AG09309 (cell line): ENCODE data around the gene PYGL.

ENCODE experiments used
- DNase-seq: peaks from one replicate; pipeline ENCODE4 v3.0.0-alpha.2; 2010; ENCODE audit warnings: low read depth
- H3K4me3 ChIP-seq: 2 replicates; pipeline ENCODE4 v1.5.1; 2011; ENCODE audit warnings: mild to moderate bottlenecking, low read depth, low read length, moderate library complexity; ENCODE audit not compliant: control insufficient read depth
- TF ChIP-seq, protein P1 (sequence below): IDR thresholded peaks from 2 replicates; pipeline ENCODE4 v1.5.1; 2011; ENCODE audit warnings: mild to moderate bottlenecking, low read depth, low read length, inconsistent platforms; ENCODE audit not compliant: insufficient read depth, control insufficient read depth; ENCODE audit errors: missing control alignments

PYGL gene

DNA sequence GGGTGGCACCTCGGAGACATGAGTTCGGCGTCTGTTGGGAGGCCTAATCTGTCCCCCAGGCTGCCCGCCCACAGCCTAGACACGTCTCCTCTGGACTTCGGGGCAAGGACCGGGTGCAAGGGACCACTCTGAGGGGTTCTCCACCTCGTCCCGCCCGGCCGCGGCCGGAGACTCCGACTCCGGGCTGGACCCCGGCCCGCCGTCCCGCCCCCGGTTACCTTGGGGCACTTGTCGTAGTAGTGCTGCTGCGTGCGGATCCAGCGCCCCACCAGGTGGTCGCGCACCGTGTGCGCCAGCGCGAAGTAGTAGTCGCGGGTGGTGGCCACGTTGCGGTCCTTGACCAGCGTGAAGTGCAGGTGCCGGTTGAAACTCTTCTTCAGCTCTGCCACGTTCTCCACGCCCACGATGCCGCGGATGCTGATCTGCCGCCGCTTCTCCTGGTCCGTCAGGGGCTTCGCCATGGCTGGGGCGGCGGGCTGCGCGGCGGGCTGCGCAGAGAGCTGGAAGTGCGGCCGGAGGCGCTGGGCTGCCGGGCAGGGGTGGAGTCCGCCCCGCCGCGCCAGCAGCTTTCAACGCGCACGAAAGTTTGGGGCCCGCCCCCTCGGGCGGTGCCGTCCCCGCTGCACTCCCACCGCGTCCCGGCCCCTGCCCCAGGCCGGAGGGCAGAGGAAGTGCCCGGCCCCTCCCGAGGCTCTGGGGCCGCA, at the start of gene PYGL:
Gene PYGL (minus strand): TSS at position 541 of the 704 bp plus-strand sequence. CDS start 80 bp downstream, at position 461.
- no peak for DNase-seq
- peak within 1 kb of the TSS; percentile 78 for H3K4me3 ChIP-seq
- TF ChIP-seq, protein P1, sequence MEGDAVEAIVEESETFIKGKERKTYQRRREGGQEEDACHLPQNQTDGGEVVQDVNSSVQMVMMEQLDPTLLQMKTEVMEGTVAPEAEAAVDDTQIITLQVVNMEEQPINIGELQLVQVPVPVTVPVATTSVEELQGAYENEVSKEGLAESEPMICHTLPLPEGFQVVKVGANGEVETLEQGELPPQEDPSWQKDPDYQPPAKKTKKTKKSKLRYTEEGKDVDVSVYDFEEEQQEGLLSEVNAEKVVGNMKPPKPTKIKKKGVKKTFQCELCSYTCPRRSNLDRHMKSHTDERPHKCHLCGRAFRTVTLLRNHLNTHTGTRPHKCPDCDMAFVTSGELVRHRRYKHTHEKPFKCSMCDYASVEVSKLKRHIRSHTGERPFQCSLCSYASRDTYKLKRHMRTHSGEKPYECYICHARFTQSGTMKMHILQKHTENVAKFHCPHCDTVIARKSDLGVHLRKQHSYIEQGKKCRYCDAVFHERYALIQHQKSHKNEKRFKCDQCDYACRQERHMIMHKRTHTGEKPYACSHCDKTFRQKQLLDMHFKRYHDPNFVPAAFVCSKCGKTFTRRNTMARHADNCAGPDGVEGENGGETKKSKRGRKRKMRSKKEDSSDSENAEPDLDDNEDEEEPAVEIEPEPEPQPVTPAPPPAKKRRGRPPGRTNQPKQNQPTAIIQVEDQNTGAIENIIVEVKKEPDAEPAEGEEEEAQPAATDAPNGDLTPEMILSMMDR, result no peak

DNA sequence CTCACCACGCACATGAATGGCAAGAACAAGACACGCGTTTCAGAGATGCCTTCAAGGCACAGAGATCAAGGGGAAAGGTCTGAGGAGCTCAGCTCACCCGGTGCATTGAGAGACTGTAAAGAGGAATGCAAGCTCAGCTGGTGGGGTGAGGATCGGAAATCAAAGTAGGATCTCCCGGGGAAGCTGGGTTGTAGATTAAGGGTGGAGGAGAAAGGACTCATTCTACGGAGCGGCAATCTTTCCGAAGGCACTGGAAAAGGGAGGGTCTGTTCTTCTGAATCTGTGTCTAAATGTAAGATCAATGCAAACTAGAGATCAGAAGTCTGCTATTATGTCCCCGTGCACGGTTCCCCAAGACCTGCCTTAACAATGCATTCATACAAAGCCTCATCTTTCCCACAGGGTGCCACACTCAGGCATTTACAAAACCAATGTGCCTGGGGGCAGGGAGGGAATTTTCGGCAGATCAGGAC, 41.6 kb upstream of the PYGL start:
- DNase-seq, result no peak
- TF ChIP-seq, protein P1, result no peak
- no peak overlapping the region for H3K4me3 ChIP-seq

DNA sequence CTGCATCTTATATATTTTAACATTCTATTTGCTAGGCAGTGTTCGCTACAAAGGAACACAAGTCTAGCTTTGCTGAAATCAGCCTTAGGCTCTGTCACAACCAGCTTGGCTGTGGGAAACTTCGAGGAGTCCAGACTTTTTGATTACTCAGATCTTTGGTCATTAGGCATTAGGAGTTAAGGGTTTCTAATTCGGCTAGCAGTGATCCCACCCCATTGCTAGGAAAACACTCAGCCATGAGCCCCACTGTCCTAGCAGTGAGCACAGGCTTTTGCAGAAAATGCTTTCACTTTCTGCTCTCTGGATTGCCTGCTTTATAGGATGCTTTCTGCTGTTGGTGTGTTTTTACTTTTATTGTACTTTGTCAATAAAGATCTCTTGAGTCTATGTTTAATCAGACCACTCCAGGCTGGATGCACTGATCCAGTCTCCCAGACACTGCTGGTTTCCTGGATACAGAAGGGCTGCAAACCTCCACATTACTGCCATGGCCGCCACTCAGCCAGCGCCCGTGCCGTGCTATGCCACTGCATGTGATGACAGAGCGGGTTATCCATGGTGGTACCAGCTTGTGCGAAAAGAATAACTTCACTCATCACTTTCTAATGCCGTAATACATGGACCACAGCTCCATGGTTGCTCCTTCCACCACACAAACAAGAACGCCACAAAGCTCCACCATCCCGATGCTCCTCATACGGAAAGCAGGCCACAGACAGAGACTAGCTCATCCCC, 41.0 kb upstream of the PYGL start:
- H3K4me3 ChIP-seq, result no peak overlapping the region
- no peak for DNase-seq
- TF ChIP-seq, protein P1, result no peak

DNA sequence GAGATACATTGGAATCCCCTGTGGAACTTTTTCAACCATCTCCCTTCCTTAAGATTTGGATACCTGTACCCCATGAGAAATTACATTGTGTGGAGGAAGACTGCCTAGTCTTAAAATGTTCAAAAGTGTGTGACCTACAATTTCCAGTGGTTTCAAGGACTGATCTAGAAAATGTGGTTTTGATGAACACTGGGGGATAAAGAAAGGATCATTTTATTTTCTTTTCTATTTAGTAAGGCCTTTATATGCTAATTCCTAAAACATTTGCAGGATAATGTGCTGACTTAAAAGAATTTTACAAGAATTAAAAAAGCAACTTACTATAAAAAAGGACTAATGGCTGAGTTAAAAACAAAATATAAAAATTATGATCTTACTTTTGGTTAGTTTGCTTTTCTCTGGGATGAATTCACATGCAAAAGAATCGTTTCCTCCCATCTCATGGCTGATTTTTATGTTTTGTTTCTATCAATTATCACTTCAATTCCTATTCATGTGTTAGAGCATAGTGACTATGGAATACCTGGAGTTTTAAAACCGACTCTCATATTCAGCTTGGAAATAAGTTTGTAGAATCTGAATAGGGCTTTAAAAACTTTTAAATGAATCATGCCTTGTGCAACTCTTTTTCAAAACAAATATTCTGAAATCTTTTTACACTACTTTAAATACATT, 39.9 kb upstream of the PYGL start:
- TF ChIP-seq, protein P1, result no peak
- H3K4me3 ChIP-seq, result no peak overlapping the region
- no peak for DNase-seq

DNA sequence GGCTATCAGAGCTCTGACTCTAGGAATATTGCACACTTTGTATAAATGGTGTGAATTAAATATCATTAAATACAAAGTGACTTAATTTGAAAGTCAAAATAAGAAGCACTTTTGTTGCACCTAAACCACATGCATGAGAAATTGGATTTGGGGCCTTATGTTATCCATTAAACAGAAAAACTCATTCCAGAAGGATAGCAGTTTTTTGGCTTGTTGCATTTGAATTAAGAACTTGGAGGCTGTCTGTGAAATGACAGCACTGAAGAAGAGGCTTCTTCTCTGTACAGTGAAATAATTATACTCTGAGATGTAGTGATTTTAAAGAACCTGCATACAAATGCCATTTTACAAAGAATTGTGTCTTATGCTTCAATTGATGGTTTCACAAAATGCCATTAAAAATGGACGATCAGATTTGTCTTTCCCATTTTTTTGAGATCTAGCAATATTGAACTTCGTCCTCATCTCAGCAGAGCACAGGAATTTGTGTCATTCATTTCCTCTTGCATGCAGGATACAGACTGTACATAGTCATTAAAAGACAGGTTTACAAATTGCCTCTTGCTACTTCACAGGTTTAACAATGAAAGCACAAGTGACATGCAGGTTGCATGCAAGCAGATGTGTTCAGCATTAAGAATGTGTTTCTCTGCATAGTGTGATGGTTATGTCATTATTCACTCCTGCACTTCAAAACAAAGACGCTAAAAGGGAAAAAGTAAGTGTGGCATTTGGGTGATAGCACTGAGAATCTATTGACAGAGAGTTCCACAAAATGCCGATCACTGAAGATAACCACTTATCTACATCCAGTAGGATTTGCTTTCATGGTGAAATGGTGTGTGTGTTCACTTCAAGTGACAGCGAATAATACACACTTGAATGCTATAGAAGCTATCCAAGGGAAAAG, 35.9 kb upstream of the PYGL start:
- no peak overlapping the region for H3K4me3 ChIP-seq
- no peak for DNase-seq
- TF ChIP-seq, protein P1, result no peak

DNA sequence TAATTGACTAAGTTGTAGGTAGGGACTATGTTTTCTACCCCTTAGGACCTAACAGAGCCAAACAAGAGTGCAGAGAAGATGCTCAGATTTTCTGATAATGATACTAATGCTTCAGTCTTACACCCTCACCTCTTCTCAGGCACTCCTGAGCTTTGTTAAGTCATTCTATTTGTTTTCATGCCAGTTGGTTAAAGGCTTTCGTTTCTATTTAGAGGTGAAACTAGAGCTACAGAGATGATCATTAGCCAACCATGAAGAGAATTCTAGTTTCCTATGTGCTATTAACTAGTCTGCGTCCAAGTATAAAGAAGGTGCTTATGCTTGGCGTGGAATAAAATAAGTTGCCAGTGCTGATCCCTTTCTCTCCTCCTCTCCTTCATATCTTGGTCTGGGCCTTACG, 34.6 kb upstream of the PYGL start:
- no peak for DNase-seq
- H3K4me3 ChIP-seq, result no peak overlapping the region
- TF ChIP-seq, protein P1, result no peak
